Activated T-cell treated with anti-CD3 and anti-CD28 coated beads, Interleukin-2, amount 50 U/mL, for 4 hours (primary cell): ENCODE data around the gene ENTPD1. TPM values are rescaled to one million over a fixed set of nuclear protein-coding genes. Genes with fewer than 3 reads are reported as not detected.
"Not testable (repeated sequence)": the region's sequence is repeated elsewhere in the genome, so short reads cannot be mapped to it uniquely, and the experiment has no call there.

Experiments used
- ATAC-seq, 2 donors: fragments of 200-7000 bp; cut with Tn5 transposase; one replicate each; pipeline ENCODE4 v1.10.0; 2021
- DNase-seq: peaks from one replicate; pipeline ENCODE4 v3.0.0-alpha.2; 2020
- H3K27me3 Mint-ChIP-seq: one replicate; pipeline ENCODE4 v1.8.0; 2021; ENCODE audit warnings: low read depth, mixed read lengths
- H3K36me3 Mint-ChIP-seq: one replicate; pipeline ENCODE4 v1.8.0; 2022; ENCODE audit warnings: mixed read lengths; ENCODE audit not compliant: insufficient read depth
- H3K4me1 Mint-ChIP-seq: one replicate; pipeline ENCODE4 v1.8.0; 2021; ENCODE audit warnings: low read depth, mixed read lengths
- H3K4me3 Mint-ChIP-seq: one replicate; pipeline ENCODE4 v1.8.0; 2021; ENCODE audit warnings: mild to moderate bottlenecking, moderate library complexity, mixed read lengths
- H3K9me3 Mint-ChIP-seq: one replicate; pipeline ENCODE4 v1.8.0; 2021; ENCODE audit warnings: mixed read lengths
- total RNA-seq, 3 donors: library from RNA; stranded (reverse); gene quantifications; one replicate each; pipeline ENCODE4 v1.2.1, GENCODE V29; 2021

Gene ENTPD1
- total RNA-seq, 3 donors from 2014 or later, result 0.23 to 0.66 (median 0.57) TPM

- Mint-ChIP-seq H3K4me3 (peak overlapping the region; percentile 91), H3K36me3 (no peaks in the 10 kb centered on the region), H3K27me3 (no peaks in the 10 kb centered on the region), H3K4me1 (peaks cover 12% of the 10 kb centered on the region), H3K9me3 (no peaks in the 10 kb centered on the region)
- ATAC-seq, result peak; percentile 34 to 36
- DNase-seq, result peak; percentile 9
Observed at GRCh38 chr10:95906677-95907455, 150.9 kb downstream of the ENTPD1 start.

GRCh38 chr10:95907456-95908253 lies 151.7 kb downstream of the ENTPD1 start, which contains the start of gene CC2D2B:
CC2D2B (plus strand) TSS chr10:95907975; CDS start chr10:95911324, 3,349 bp downstream.
- Mint-ChIP-seq H3K4me3 (peak within 1 kb of the TSS; percentile 91), H3K4me1 (peaks cover 12% of the 10 kb centered on the region), H3K9me3 (no peaks in the 10 kb centered on the region), H3K27me3 (no peaks in the 10 kb centered on the region), H3K36me3 (no peaks in the 10 kb centered on the region)
- DNase-seq (peak; percentile 48), ATAC-seq (peak; percentile 95 to 96)

GRCh38 chr10:95908450-95908849 lies 152.5 kb downstream of the ENTPD1 start:
- peak overlapping the region; percentile 91 for H3K4me3 Mint-ChIP-seq
- no peaks in the 10 kb centered on the region for H3K27me3 Mint-ChIP-seq
- ATAC-seq (no peak), DNase-seq (no peak)
- H3K36me3 Mint-ChIP-seq, result no peaks in the 10 kb centered on the region
- no peaks in the 10 kb centered on the region for H3K9me3 Mint-ChIP-seq
- H3K4me1 Mint-ChIP-seq, result peaks cover 12% of the 10 kb centered on the region

GRCh38 chr10:95909561-95909960 lies 153.6 kb downstream of the ENTPD1 start:
- DNase-seq, result no peak
- H3K9me3 Mint-ChIP-seq, result no peaks in the 10 kb centered on the region
- no peak for ATAC-seq
- no peaks in the 10 kb centered on the region for H3K36me3 Mint-ChIP-seq
- no peak overlapping the region for H3K4me3 Mint-ChIP-seq
- peaks cover 12% of the 10 kb centered on the region for H3K4me1 Mint-ChIP-seq
- H3K27me3 Mint-ChIP-seq, result no peaks in the 10 kb centered on the region

GRCh38 chr10:95916039-95916438 lies 160.1 kb downstream of the ENTPD1 start:
- DNase-seq, H3K27me3 Mint-ChIP-seq, H3K4me3 Mint-ChIP-seq, ATAC-seq, H3K4me1 Mint-ChIP-seq, H3K36me3 Mint-ChIP-seq, H3K9me3 Mint-ChIP-seq: not testable (repeated sequence)

Other genes with a start within 250 kb of the ENTPD1 start
- under 1 TPM; 0.32 to 0.46 (median 0.38) TPM for gene SORBS1, start 194.8 kb upstream of the ENTPD1 start, total RNA-seq
- gene ALDH18A1, start 99.5 kb upstream of the ENTPD1 start, total RNA-seq, result 100 to 1,000 TPM in 1 of 3 donors, 10 to 100 TPM in 2; 90.8 to 106 (median 95.5) TPM
- gene TCTN3, start 62.2 kb upstream of the ENTPD1 start, total RNA-seq, result 10 to 100 TPM; 28.3 to 35.7 (median 29.3) TPM
- gene CC2D2B, start 151.8 kb downstream of the ENTPD1 start, total RNA-seq, result not detected